ENCODE results near the gene SAMD10.
"Not testable (repeated sequence)": the region's sequence is repeated elsewhere in the genome, so short reads cannot be mapped to it uniquely, and the experiment has no call there.

SAMD10 gene

GRCh38 chr20:63977739-63978276 lies 1.6 kb downstream of the SAMD10 start:
- Histone ChIP-seq H3K4me3 (peak overlapping the region; percentile 81; the same call in 1 of the 2 replicates), H4K20me1 (peaks cover 31% of the 10 kb centered on the region), H3K9ac (peak overlapping the region; percentile 84; the same call in 1 of the 2 replicates), H3K27me3 (no peaks in the 10 kb centered on the region), H3K4me2 (peak overlapping the region; percentile 97), H3K36me3 (peaks cover 33% of the 10 kb centered on the region), H3K9me3 (no peaks in the 10 kb centered on the region), H3K27ac (no peak overlapping the region), H3K4me1 (peaks cover 53% of the 10 kb centered on the region)
- no peak for TF ChIP-seq Cebpa-rat (IDR thresholded peaks at IDR 0.05)

GRCh38 chr20:63976980-63977738 lies 2.3 kb downstream of the SAMD10 start:
- H4K20me1 ChIP-seq, result peaks cover 24% of the 10 kb centered on the region
- H3K4me2 ChIP-seq, result peak overlapping the region; percentile 97
- peaks cover 28% of the 10 kb centered on the region; the same call in 1 of the 2 replicates for H3K36me3 ChIP-seq
- no peak overlapping the region for H3K27ac ChIP-seq
- no peaks in the 10 kb centered on the region for H3K9me3 ChIP-seq
- H3K27me3 ChIP-seq, result no peaks in the 10 kb centered on the region
- H3K4me1 ChIP-seq, result peaks cover 49% of the 10 kb centered on the region
- no peak overlapping the region for H3K4me3 ChIP-seq
- no peak overlapping the region for H3K9ac ChIP-seq
- no peak for TF ChIP-seq Cebpa-rat (IDR thresholded peaks at IDR 0.05)

DNA sequence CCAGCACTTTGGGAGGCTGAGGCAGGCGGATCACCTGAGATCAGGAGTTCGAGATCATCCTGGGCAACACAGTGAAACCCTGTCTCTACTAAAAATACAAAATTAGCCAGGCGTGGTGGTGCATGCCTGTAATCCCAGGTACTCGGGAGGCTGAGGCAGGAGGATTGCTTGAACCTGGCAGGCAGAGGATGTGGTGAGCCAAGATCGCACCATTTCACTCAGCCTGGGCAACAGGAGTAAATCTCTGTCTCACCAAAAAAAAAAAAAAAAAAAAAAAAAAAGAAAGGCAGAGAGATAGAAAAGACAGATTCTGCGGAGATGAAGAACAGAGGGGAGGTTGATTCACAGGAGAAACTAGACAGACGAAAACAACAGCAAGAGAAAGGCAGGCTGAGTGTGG lies 2.9 kb downstream of the SAMD10 start:
- H3K4me2 ChIP-seq, H3K4me3 ChIP-seq, H3K27me3 ChIP-seq, H3K9me3 ChIP-seq, H3K27ac ChIP-seq, H3K9ac ChIP-seq: not testable (repeated sequence)
- peaks cover 28% of the 10 kb centered on the region; the same call in 1 of the 2 replicates for H3K36me3 ChIP-seq
- H4K20me1 ChIP-seq, result peaks cover 19% of the 10 kb centered on the region; the same call in 1 of the 2 replicates
- peaks cover 47% of the 10 kb centered on the region for H3K4me1 ChIP-seq

DNA sequence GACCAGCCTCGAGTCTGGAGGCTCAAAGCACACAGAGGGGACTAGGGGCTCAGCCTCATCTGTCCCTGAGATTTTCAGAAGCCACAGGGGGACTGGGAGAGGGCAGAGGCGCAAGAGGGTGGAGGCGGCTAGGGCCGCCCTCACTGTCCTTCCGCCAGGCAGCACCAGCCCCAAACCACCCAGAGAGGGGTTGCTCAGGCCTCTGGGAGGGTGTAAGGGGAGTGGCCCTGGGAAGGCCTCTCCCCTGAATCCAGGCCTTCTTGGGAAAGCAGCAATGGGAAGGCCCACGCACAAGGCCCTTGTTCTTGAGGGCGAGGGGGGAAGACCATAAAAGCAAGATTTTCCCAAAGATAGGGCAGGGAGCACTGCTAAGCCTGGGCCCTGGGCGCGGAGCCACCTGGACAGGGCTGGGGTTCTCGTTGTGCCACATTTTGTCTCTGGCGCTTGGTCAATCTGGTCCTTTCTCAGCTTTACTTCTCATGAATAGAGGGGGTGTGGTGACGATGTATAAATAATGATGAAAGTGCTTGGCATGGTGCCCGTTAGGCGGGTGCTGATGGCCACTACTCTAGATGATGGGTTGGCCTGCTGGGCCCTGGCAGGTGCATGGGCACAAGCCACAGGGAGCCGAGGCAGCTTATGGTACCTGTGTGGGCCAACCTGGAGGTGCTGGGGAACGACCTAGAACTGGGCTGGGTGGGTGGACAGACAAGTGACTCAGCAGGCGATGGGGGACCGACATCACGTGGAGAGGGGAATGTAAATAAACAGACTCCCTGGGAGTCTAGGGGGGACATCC lies 4.8 kb downstream of the SAMD10 start:
- Histone ChIP-seq H3K4me3 (no peak overlapping the region), H3K4me1 (peaks cover 41% of the 10 kb centered on the region), H3K36me3 (peaks cover 28% of the 10 kb centered on the region; the same call in 1 of the 2 replicates), H3K9ac (no peak overlapping the region), H3K27me3 (no peaks in the 10 kb centered on the region), H3K4me2 (no peak overlapping the region), H3K27ac (no peak overlapping the region), H3K9me3 (no peaks in the 10 kb centered on the region), H4K20me1 (peaks cover 19% of the 10 kb centered on the region; the same call in 1 of the 2 replicates)
- no peak for TF ChIP-seq Cebpa-rat (IDR thresholded peaks at IDR 0.05)

- no peaks in the 10 kb centered on the region for H3K27me3 ChIP-seq
- TF ChIP-seq Cebpa-rat (IDR thresholded peaks at IDR 0.05), result no peak
- H4K20me1 ChIP-seq, result peaks cover 19% of the 10 kb centered on the region; the same call in 1 of the 2 replicates
- peak overlapping the region; percentile 69 for H3K4me2 ChIP-seq
- no peak overlapping the region for H3K9ac ChIP-seq
- H3K27ac ChIP-seq, result no peak overlapping the region
- H3K4me3 ChIP-seq, result no peak overlapping the region
- peaks cover 28% of the 10 kb centered on the region; the same call in 1 of the 2 replicates for H3K36me3 ChIP-seq
- H3K9me3 ChIP-seq, result no peaks in the 10 kb centered on the region
- peaks cover 42% of the 10 kb centered on the region for H3K4me1 ChIP-seq
Observed at GRCh38 chr20:63973636-63974401, 5.6 kb downstream of the SAMD10 start.

GRCh38 chr20:63973160-63973479 lies 6.3 kb downstream of the SAMD10 start:
- H3K4me1 ChIP-seq, result peaks cover 42% of the 10 kb centered on the region
- H3K9ac ChIP-seq, result no peak overlapping the region

GRCh38 chr20:63972312-63973159 lies 6.9 kb downstream of the SAMD10 start:
- peaks cover 8% of the 10 kb centered on the region; the same call in 1 of the 2 replicates for H4K20me1 ChIP-seq
- H3K27me3 ChIP-seq, result no peaks in the 10 kb centered on the region
- H3K9me3 ChIP-seq, result peaks cover 7% of the 10 kb centered on the region; the same call in 1 of the 2 replicates
- H3K27ac ChIP-seq, result no peak overlapping the region
- no peak for TF ChIP-seq Cebpa-rat (IDR thresholded peaks at IDR 0.05)
- H3K36me3 ChIP-seq, result peaks cover 37% of the 10 kb centered on the region
- peak overlapping the region; percentile 5; the same call in 1 of the 2 replicates for H3K4me2 ChIP-seq
- peaks cover 41% of the 10 kb centered on the region for H3K4me1 ChIP-seq
- no peak overlapping the region for H3K9ac ChIP-seq
- no peak overlapping the region for H3K4me3 ChIP-seq

More at GRCh38 chr20:63973160-63973479, 6.3 kb downstream of the SAMD10 start:
- peaks cover 1% of the 10 kb centered on the region; the same call in 1 of the 2 replicates for H3K9me3 ChIP-seq
- H3K36me3 ChIP-seq, result peaks cover 31% of the 10 kb centered on the region
- H3K27ac ChIP-seq, result no peak overlapping the region
- no peaks in the 10 kb centered on the region for H3K27me3 ChIP-seq
- H4K20me1 ChIP-seq, result peaks cover 14% of the 10 kb centered on the region; the same call in 1 of the 2 replicates
- H3K4me2 ChIP-seq, result no peak overlapping the region
- no peak overlapping the region for H3K4me3 ChIP-seq
- no peak for TF ChIP-seq Cebpa-rat (IDR thresholded peaks at IDR 0.05)

DNA sequence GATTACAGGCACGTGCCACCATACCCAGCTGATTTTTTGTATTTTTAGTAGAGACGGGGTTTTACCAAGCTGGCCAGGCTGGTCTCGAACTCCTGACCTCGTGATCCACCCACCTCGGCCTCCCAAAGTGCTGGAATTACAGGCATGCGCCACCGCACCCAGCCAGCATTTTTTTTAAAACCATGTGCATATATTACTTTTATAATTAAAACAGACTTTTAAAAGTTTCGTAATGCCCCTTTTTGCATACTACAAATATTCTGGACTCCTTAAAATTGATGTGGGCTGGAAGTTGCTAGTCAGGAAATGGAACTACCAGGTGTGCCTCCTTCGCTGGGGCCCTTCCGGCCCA lies 7.5 kb downstream of the SAMD10 start:
- peaks cover 35% of the 10 kb centered on the region for H3K4me1 ChIP-seq
- peaks cover 13% of the 10 kb centered on the region for H3K9me3 ChIP-seq
- not testable (repeated sequence) for H3K27ac ChIP-seq, H3K4me3 ChIP-seq, H3K27me3 ChIP-seq, H4K20me1 ChIP-seq, H3K9ac ChIP-seq
- peak overlapping the region; percentile 5; the same call in 1 of the 2 replicates for H3K4me2 ChIP-seq
- peaks cover 41% of the 10 kb centered on the region for H3K36me3 ChIP-seq
